Measurements from ENCODE around the gene LYPD6B. TPM values are rescaled to one million over a fixed set of nuclear protein-coding genes. Genes with fewer than 3 reads are reported as not detected.

Gene LYPD6B
- total RNA-seq, 1 donor = 0.18 TPM

GRCh38 chr2:149258531-149258930, 220.0 kb downstream of the LYPD6B start:
- no peak for DNase-seq (ENCODE audit: low read depth)
- no peak overlapping the region for H3K4me3 ChIP-seq (ENCODE audit: low read depth, low read length)
- TF ChIP-seq, protein P1, sequence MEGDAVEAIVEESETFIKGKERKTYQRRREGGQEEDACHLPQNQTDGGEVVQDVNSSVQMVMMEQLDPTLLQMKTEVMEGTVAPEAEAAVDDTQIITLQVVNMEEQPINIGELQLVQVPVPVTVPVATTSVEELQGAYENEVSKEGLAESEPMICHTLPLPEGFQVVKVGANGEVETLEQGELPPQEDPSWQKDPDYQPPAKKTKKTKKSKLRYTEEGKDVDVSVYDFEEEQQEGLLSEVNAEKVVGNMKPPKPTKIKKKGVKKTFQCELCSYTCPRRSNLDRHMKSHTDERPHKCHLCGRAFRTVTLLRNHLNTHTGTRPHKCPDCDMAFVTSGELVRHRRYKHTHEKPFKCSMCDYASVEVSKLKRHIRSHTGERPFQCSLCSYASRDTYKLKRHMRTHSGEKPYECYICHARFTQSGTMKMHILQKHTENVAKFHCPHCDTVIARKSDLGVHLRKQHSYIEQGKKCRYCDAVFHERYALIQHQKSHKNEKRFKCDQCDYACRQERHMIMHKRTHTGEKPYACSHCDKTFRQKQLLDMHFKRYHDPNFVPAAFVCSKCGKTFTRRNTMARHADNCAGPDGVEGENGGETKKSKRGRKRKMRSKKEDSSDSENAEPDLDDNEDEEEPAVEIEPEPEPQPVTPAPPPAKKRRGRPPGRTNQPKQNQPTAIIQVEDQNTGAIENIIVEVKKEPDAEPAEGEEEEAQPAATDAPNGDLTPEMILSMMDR (IDR thresholded peaks at IDR 0.05; ENCODE audit: insufficient read depth, low read length) = no peak

- TF ChIP-seq, protein P1 (IDR thresholded peaks at IDR 0.05; ENCODE audit: insufficient read depth, low read length) = no peak
- DNase-seq (ENCODE audit: low read depth) = no peak
- H3K4me3 ChIP-seq (ENCODE audit: low read depth, low read length) = no peak overlapping the region
Observed at GRCh38 chr2:149259136-149259535, 220.6 kb downstream of the LYPD6B start.

DNA sequence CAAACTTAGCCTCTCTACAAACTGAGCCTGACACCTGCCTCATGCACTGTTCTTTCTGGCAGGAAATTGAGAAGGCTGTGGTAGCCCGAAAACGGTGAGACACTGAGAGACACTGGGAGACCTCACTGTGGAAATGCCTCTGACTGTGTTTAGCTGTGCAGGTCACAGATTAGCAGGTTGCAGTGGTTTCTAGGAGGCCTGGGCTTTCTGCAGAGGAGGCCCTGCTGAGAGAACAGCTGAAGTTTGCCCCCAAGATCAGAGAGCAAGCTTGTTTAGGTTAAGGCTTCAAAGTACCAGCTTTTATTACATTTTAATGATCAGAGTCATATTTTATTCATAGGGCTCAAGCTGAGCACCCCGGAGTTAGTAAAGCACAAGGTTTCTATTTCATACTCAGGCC, 223.2 kb downstream of the LYPD6B start:
- DNase-seq (ENCODE audit: low read depth) = no peak
- H3K4me3 ChIP-seq (ENCODE audit: low read depth, low read length) = no peak overlapping the region
- TF ChIP-seq, protein P1 (IDR thresholded peaks at IDR 0.05; ENCODE audit: insufficient read depth, low read length) = no peak

Other genes with a start within 250 kb of the LYPD6B start
- 0.09 TPM in 1 of 2 replicates, not detected in the other for gene KIF5C, start 163.5 kb upstream of the LYPD6B start, total RNA-seq (ENCODE audit: low replicate concordance)